Activated CD8-positive, alpha-beta memory T cell treated with anti-CD3 and anti-CD28 coated beads, Interleukin-2, amount 50 U/mL, for 24 hours (primary cell): Measurements from ENCODE around the gene IFRD1.

Experiments
- DNase-seq: peaks from one replicate; pipeline ENCODE4 v3.0.0-alpha.2; 2020; ENCODE audit errors: extremely low read depth

Gene IFRD1, protein sequence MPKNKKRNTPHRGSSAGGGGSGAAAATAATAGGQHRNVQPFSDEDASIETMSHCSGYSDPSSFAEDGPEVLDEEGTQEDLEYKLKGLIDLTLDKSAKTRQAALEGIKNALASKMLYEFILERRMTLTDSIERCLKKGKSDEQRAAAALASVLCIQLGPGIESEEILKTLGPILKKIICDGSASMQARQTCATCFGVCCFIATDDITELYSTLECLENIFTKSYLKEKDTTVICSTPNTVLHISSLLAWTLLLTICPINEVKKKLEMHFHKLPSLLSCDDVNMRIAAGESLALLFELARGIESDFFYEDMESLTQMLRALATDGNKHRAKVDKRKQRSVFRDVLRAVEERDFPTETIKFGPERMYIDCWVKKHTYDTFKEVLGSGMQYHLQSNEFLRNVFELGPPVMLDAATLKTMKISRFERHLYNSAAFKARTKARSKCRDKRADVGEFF

DNA sequence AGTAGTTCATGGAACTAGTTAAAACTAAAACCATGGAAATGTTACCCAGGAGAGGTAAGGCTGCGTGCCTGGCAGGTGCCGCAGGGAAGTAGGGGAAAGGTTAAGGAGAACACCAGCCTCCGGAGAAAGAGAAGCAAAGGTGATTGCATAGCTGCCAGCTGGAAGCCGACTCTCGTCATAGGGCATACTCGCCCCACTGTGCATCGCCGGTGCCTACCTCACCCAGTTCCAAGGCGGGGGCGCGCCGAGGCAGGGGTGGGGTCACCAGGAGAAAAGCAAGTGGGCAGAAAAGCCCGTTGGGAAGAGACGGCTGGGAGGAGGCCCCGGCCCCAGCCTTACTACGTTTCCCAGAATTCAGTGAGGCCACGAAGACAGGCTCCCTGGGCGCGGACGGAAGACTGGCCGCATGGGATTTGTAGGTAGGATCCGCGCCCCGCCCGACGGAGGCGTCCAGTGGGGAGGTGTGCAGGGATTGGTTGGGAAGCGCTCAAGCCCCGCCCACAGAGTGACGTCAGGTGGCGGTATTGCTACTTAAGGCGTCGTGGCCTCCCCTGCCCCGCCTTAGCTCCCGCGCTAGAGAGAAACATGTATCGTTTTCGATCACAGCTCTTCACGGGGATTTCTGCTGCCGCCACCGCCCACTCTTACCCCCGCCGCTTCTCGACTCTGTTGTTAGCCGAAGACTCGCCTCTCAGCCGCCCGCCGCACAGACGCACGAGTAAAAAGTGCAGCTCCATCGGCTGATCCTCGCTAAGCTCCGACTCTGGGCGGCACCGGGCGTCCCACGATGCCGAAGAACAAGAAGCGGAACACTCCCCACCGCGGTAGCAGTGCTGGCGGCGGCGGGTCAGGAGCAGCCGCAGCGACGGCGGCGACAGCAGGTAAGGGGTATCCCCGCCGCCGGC lies at the start of gene IFRD1:
Gene IFRD1 (plus strand): TSS at position 559 of the 905 bp plus-strand sequence. CDS start 229 bp downstream, at position 788.
- DNase-seq, result peak; percentile 97

- no peak for DNase-seq
Measured at GRCh38 chr7:112404321-112404720, 45.9 kb upstream of the IFRD1 start.

DNA sequence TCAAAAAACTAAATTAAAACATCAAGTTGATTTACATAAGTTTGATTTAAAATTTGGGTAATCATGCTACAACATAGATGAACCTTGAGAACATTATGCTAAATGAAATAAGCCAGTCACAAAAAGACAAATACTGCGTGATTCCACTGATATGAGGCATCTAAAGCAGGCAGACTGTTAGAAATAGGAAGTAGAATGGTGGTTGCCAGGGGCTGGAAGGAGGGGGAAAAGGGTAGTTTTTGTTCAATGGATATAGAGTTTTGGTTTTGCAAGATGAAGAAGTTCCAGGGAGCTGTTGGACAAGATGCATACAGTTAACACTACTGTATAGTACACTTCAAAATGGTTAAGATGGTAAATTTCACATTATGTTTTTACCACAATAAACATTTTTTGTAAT lies 45.0 kb upstream of the IFRD1 start:
- DNase-seq, result no peak

DNA sequence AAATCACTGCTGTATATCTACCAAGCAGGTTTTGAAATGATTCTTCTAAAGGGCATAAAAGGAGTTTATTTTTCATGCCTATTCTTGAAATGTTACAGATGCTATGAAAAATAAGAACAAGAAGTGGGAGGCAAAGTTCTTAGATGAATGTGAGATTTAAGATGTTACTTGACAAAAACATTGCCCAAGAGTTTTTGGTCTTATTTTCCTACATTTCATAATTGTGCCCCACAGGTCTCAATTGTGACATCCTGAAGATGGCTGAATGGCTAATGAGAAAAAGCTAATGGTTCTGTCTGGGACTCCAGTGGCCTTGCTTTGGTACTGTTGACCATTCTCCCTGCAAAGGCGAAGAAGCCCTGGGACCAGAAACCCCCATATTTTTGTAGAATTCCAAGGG lies 43.0 kb upstream of the IFRD1 start:
- DNase-seq, result no peak

DNA sequence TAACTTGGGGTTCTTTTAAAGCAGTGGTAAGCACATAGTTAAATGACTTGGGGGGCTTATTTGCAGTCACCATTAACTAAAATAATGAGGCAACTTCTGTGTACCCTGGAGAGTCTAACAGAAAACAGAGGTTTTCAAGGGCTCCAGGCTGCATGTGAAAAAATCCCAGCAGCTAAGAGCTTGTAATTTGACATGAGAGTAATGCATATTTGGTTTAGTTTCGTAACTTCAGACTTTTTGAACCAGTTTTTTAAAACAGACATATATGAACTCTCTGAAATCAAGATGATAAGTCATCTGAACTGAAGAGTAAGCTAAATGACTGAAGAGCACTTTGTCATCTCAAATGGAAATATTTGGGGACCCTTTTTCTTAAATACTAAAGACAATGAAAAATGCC lies 40.2 kb upstream of the IFRD1 start:
- DNase-seq, result no peak

- no peak for DNase-seq
Measured at GRCh38 chr7:112411186-112411795, 39.0 kb upstream of the IFRD1 start.

GRCh38 chr7:112414855-112415490 lies 35.3 kb upstream of the IFRD1 start:
- no peak for DNase-seq

- DNase-seq, result no peak
Measured at GRCh38 chr7:112416127-112416526, 34.1 kb upstream of the IFRD1 start.

- no peak for DNase-seq
Measured at GRCh38 chr7:112419543-112420130, 30.6 kb upstream of the IFRD1 start.

- DNase-seq, result no peak
Measured at GRCh38 chr7:112420236-112420861, 29.9 kb upstream of the IFRD1 start.

DNA sequence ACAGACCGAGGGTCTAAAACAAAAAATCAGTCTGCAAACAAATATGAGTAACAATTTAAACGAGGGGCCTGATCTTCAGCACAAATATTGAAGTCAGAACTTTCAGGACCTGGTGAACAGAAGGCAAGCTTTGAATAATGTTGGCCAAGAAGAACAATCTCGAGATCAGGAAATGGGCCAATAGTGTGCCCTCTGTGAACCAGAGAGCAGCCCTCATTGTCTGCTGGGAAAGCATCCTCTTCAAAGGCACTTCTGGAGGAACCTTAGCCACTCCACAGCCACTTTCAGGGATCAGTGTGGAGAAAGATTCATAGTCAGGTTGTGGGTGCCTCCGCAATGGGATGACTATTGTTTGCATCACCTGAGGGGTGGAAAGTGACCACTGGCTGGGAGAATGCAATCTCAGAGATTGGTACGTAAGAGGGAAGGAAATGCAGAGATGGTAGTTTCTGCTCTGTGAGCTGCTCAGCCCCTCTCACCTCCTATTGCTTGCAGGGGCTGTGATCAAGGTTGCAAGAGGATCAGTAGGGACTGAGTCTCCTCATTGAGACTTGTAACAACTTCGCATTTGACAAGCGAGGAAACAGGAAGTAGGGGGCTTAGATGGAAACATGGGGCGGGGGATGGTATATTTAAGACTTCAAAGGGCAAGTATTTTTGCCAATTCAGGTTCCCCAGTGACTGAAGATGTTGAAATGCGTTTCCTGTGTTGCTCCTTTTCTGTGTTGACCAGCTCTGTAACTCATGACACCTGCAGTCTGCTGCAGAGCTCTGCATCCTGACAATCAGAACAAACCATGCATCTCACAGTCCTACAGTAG lies 28.4 kb upstream of the IFRD1 start:
- no peak for DNase-seq

DNA sequence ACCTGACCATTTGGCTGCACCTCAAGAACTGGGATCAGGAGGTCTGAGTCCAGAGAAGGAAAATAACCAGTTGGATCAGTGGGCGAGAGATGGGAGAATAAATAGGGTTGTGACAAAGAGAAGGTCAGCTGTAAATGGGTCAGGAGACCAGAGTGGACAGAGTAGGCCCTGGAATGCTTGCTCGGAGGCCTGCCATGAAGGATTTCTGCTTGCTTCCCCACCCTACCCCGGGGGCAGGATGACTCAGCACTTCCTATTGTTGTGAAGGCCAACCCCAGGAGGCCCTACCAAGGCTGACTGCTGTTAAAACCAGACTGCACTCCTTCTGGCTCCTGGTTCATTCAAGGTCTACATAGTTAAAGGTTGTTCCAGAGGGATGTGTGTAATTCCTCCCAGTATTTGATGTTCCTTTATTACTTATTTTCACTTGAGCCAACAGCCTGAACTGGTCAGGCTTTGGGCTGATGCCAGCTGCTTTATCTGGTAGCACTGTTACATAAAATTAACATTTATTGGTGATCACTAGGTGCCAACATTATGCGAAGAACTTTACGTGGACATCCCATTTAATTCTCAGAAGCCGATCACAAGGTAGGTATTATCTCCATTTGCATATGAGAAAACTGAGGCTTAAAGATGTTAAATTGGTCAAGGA lies 27.3 kb upstream of the IFRD1 start:
- no peak for DNase-seq

DNA sequence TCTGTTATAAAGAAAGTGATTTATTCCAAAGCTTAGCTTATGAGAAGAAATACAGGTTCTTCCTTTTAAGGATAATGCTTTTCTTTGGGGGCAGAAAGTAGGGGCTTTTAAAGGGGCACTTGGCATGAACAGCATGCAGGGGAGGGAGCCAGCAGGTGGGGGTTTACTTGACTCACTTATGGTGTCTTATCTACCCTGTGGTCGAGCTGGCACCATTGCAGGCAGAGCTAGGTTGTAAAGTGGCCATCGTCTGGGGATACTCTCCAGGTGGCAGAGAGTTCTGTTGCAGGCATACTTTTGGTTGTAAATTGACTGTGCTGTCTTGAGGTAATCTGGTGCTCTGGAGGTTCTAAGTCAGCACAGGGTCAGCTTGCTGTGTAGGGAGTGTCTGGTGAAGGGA lies 26.3 kb upstream of the IFRD1 start:
- DNase-seq, result no peak

GRCh38 chr7:112427984-112428383 lies 22.3 kb upstream of the IFRD1 start:
- no peak for DNase-seq

DNA sequence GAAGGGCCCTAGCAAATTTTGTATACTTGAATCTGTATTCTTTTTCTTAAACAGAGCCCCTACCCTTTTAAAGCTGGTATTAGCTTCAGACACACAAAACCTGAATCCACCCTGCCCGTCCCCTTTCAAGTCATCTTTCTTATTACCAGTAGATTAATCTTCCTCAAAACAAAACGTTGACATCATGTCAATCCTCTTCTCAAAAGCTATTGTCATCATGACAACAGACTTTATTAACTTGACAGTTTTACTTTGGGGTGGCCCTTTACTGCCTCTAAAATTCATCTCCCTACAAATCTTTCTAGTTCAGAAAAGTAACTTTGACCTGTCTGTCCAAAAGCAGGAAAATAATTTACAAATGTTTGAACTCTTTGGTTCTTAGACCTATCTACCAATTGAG lies 21.5 kb upstream of the IFRD1 start:
- DNase-seq, result no peak

DNA sequence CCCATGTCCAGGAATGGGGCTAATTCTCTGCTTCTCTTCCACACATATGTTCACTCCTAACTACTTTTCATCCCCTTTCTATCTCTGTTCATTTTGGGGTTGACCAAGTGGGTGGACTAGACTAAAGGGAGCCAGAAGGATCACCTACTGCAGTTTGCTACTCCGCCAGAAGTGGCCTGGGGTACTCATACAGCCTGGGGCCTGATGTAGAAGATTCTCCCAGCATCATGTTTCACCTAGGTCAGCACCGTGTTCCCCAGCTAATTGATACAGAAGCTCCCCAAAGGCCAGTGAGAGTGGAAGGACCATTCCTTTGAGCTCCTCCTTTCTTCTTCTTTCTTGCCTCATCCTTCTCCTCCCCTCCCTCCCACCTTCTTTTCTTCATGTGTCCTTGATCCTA lies 19.6 kb upstream of the IFRD1 start:
- DNase-seq, result no peak

DNA sequence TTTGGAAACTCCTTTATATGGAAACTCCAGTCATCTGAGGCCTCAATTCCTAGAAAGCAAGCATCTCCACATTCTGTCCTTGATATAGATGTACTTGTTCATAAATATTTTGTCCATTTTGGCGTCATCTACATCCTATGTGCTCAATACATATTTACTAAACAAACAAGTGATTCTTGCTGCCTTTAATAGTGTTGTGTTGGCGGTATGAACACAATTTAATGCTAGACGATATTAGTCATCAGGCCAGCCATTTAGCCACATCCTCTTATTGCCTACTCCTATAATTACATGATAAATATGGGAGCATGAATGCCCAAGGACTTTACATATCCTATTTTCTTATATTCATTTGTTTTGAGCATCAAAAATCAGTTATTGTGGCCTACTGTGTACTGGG lies 18.5 kb upstream of the IFRD1 start:
- DNase-seq, result no peak

DNA sequence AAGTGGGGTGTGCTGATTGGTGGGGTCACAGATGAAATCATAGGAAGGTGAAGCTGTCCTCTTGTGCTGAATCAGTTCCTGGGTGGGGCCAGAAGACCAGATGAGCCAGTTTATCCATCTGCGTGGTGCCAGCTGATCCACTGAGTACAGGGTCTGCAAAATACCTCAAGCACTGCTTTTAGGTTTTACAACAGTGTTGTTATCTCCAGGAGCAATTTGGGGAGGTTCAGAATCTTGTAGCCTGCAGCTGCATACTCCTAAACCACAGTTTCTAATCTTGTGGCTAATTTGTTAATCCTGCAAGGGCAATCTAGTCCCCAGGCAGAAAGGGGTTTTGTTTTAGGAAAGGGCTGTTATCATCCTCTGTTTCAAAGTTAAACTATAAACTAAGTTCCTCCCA lies 17.0 kb upstream of the IFRD1 start:
- no peak for DNase-seq

GRCh38 chr7:112437072-112437471 lies 13.2 kb upstream of the IFRD1 start:
- DNase-seq, result no peak

DNA sequence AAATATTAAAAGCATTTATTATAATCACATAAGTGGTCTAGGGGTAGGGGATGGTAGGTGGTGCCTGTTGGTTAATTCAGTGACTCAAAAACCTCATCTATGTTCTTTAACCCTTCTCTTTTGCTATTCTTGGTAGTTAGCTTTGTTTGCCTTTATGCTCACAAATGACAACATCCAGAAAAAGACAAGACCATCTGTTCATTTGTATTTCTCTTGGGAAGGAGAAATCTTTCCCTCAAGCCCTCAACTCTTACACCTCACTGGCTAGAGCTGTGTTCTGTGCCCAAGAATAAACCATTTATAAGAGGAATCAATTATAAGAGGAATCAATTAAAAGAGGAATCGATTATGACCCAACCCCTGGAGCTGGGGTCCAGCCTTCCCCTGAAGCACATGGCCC lies 10.8 kb upstream of the IFRD1 start:
- no peak for DNase-seq
